OCI-LY7 (cell line): ENCODE measurements around the gene LRRC8C. TPM values are rescaled to one million over a fixed set of nuclear protein-coding genes. Genes with fewer than 3 reads are reported as not detected.

ENCODE experiments used
- BruUV-seq: library from RNA; stranded (reverse); fragments of 400-500 nt; replicated peaks from 2 replicates; lab custom pipeline; 2021; lab: Mats Ljungman, UMichigan
- CTCF ChIA-PET: fragments of 300-600 bp; sonication (Branson Sonifier 250); formaldehyde crosslinking; loops from one replicate; lab custom pipeline; 2022; ENCODE audit warnings: antibody characterized with exemption; ENCODE audit not compliant: unreplicated experiment; lab: Charles Lee
- POLR2A ChIA-PET: fragments of 300-600 bp; sonication (Branson Sonifier 250); formaldehyde crosslinking; loops from one replicate; lab custom pipeline; 2022; ENCODE audit warnings: antibody characterized with exemption; lab: Charles Lee
- DNase-seq: peaks from one replicate; pipeline ENCODE4 v3.0.0-alpha.2; 2015; ENCODE audit warnings: low spot score
- H2AFZ ChIP-seq: fragments of 200-600 bp; sonication (generic), shearing (Covaris generic); 2 replicates; pipeline ENCODE4 v1.6.1; 2014; ENCODE audit warnings: mild to moderate bottlenecking, antibody characterized with exemption, low read length, moderate library complexity
- H3K27ac ChIP-seq: fragments of 200-600 bp; sonication (generic); 2 replicates; pipeline ENCODE4 v1.5.1; 2014; ENCODE audit warnings: mixed run types, low read depth, mild to moderate bottlenecking, moderate library complexity, low read length, inconsistent platforms; ENCODE audit not compliant: poor library complexity, severe bottlenecking
- H3K36me3 ChIP-seq: fragments of 200-600 bp; sonication (generic); 2 replicates; pipeline ENCODE4 v1.6.1; 2014; ENCODE audit warnings: mild to moderate bottlenecking, antibody characterized with exemption, low read length, moderate library complexity, mixed read lengths; ENCODE audit not compliant: insufficient read depth
- H3K4me1 ChIP-seq: fragments of 200-600 bp; sonication (generic); 2 replicates; pipeline ENCODE4 v1.5.1; 2014; ENCODE audit warnings: mild to moderate bottlenecking, low read length; ENCODE audit not compliant: insufficient read depth, poor library complexity, severe bottlenecking
- H3K4me2 ChIP-seq: fragments of 200-600 bp; sonication (generic); 2 replicates; pipeline ENCODE4 v1.6.1; 2014; ENCODE audit warnings: mild to moderate bottlenecking, low read length
- H3K4me3 ChIP-seq: fragments of 200-600 bp; sonication (generic); 2 replicates; pipeline ENCODE4 v1.5.1; 2014; ENCODE audit warnings: mild to moderate bottlenecking, low read depth, low read length; ENCODE audit not compliant: poor library complexity, severe bottlenecking
- H3K79me2 ChIP-seq: fragments of 200-600 bp; sonication (generic); 2 replicates; pipeline ENCODE4 v1.6.1; 2016; ENCODE audit warnings: low read depth, mild to moderate bottlenecking, low read length, moderate library complexity, mixed read lengths; ENCODE audit not compliant: insufficient read depth
- H3K9me2 ChIP-seq: fragments of 200-600 bp; sonication (generic); 2 replicates; pipeline ENCODE4 v1.6.1; 2016; ENCODE audit warnings: mild to moderate bottlenecking, low read length, mixed read lengths; ENCODE audit not compliant: insufficient read depth
- H3K9me3 ChIP-seq: fragments of 200-600 bp; sonication (generic); 2 replicates; pipeline ENCODE4 v1.6.1; 2014; ENCODE audit warnings: mild to moderate bottlenecking, mixed run types, low read length, mixed read lengths
- H4K20me1 ChIP-seq: fragments of 200-600 bp; sonication (generic); 2 replicates; pipeline ENCODE4 v1.6.1; 2014; ENCODE audit warnings: mild to moderate bottlenecking, antibody characterized with exemption, low read length, moderate library complexity, mixed read lengths; ENCODE audit not compliant: insufficient read depth
- CTCF ChIP-seq: fragments of 200-600 bp; sonication (generic); conservative IDR thresholded peaks from 2 replicates; pipeline ENCODE4 v1.5.1; 2014; ENCODE audit warnings: mild to moderate bottlenecking, antibody characterized with exemption, low read length, moderate library complexity, mixed read lengths
- EZH2phosphoT487 ChIP-seq: fragments of 200-600 bp; sonication (generic); IDR thresholded peaks from 2 replicates; pipeline ENCODE4 v1.6.1; 2018; ENCODE audit warnings: low read depth, borderline replicate concordance, mild to moderate bottlenecking, mixed run types, antibody characterized with exemption, low read length, moderate library complexity, mixed read lengths
- intact Hi-C: fragments of 100-400 bp; cut with micrococcal nuclease; formaldehyde crosslinking; loops from one replicate; pipeline ENCODE4 v1.10.0; 2022; ENCODE audit not compliant: unreplicated experiment
- total RNA-seq, 2 experiments: library from RNA; depleted of rRNA in 1 of 2; stranded (reverse); fragments of >200 nt in 1 of 2; shearing (Covaris generic) in 1 of 2; gene quantifications; 2 replicates each; pipeline ENCODE4 v1.2.3, GENCODE V29; 2014 to 2022

LRRC8C gene
- total RNA-seq, 2 experiments from 2014 or later, result 6.0 to 9.0 TPM

GRCh38 chr1:89652373-89652772, 19.5 kb downstream of the LRRC8C start:
- ChIA-PET POLR2A (interaction anchor here (2.6 kb wide), 1 partner anchor 18 kb away, joined by 8 read pairs; no protein-coding TSS in a partner anchor), CTCF (no interaction called here)
- Histone ChIP-seq H3K36me3 (0 out of 2 replicates have a peak, but pooled peaks cover 2% of the 10 kb centered on the region), H3K4me1 (peaks cover 25% of the 10 kb centered on the region), H3K27ac (no peak overlapping the region), H3K4me3 (no peak overlapping the region), H3K4me2 (no peak overlapping the region), H4K20me1 (no peaks in the 10 kb centered on the region), H3K9me2 (no peaks in the 10 kb centered on the region), H3K79me2 (peaks cover 9% of the 10 kb centered on the region; the same call in 1 of the 2 replicates), H2AFZ (no peak overlapping the region), H3K9me3 (peaks cover under 1% of the 10 kb centered on the region; the same call in 1 of the 2 replicates)
- BruUV-seq, result no TSS peak
- DNase-seq, result no peak
- TF ChIP-seq EZH2phosphoT487 (no peak), CTCF (no peak)
- intact Hi-C loops, result no loop called here

GRCh38 chr1:89657886-89658285, 25.0 kb downstream of the LRRC8C start:
- Histone ChIP-seq H3K79me2 (peaks cover 4% of the 10 kb centered on the region; the same call in 1 of the 2 replicates), H3K36me3 (0 out of 2 replicates have a peak, but pooled peaks cover 4% of the 10 kb centered on the region), H3K4me2 (peak overlapping the region; percentile 49), H3K4me3 (no peak overlapping the region), H2AFZ (no peak overlapping the region), H3K4me1 (peaks cover 43% of the 10 kb centered on the region), H4K20me1 (no peaks in the 10 kb centered on the region), H3K9me3 (no peaks in the 10 kb centered on the region), H3K27ac (no peak overlapping the region), H3K9me2 (no peaks in the 10 kb centered on the region)
- intact Hi-C loops, result no loop called here
- DNase-seq, result peak; percentile 29
- ChIA-PET POLR2A (interaction anchor here (0.7 to 2.5 kb wide), 6 partner anchors 10 to 171 kb away, joined by 3 to 13 read pairs (median 8); no protein-coding TSS in a partner anchor), CTCF (no interaction called here)
- TF ChIP-seq EZH2phosphoT487 (no peak), CTCF (no peak)
- no TSS peak for BruUV-seq
